ENCODE measurements around the gene ANAPC5.
"Not testable (repeated sequence)": the region's sequence is repeated elsewhere in the genome, so short reads cannot be mapped to it uniquely, and the experiment has no call there.

ANAPC5 gene

GRCh38 chr12:121284551-121285390 is 67.4 kb downstream of the ANAPC5 start:
- DNase-seq (ENCODE audit: low read depth), result peak; percentile 10
- H3K4me3 ChIP-seq (ENCODE audit: low read depth, low read length), result no peak overlapping the region
- TF ChIP-seq CTCF (conservative IDR thresholded peaks at IDR 0.05; ENCODE audit: low read depth, low read length), result no peak

GRCh38 chr12:121283841-121284240 is 68.4 kb downstream of the ANAPC5 start:
- TF ChIP-seq CTCF (conservative IDR thresholded peaks at IDR 0.05; ENCODE audit: low read depth, low read length), result no peak
- H3K4me3 ChIP-seq (ENCODE audit: low read depth, low read length), result no peak overlapping the region
- DNase-seq (ENCODE audit: low read depth), result no peak

- no peak for DNase-seq (ENCODE audit: low read depth)
- no peak for TF ChIP-seq CTCF (conservative IDR thresholded peaks at IDR 0.05; ENCODE audit: low read depth, low read length)
- no peak overlapping the region for H3K4me3 ChIP-seq (ENCODE audit: low read depth, low read length)
Measured at GRCh38 chr12:121283388-121283787, 68.8 kb downstream of the ANAPC5 start.

- H3K4me3 ChIP-seq (ENCODE audit: low read depth, low read length); DNase-seq (ENCODE audit: low read depth): not testable (repeated sequence)
Measured at GRCh38 chr12:121282910-121283309, 69.3 kb downstream of the ANAPC5 start.

- H3K4me3 ChIP-seq (ENCODE audit: low read depth, low read length), result no peak overlapping the region
- DNase-seq (ENCODE audit: low read depth), result no peak
- TF ChIP-seq CTCF (conservative IDR thresholded peaks at IDR 0.05; ENCODE audit: low read depth, low read length), result no peak
Measured at GRCh38 chr12:121282072-121282742, 70.0 kb downstream of the ANAPC5 start.

GRCh38 chr12:121281116-121281515 is 71.1 kb downstream of the ANAPC5 start:
- not testable (repeated sequence) for DNase-seq (ENCODE audit: low read depth); H3K4me3 ChIP-seq (ENCODE audit: low read depth, low read length)

- DNase-seq (ENCODE audit: low read depth); H3K4me3 ChIP-seq (ENCODE audit: low read depth, low read length): not testable (repeated sequence)
Measured at GRCh38 chr12:121280531-121280930, 71.7 kb downstream of the ANAPC5 start.

- no peak overlapping the region for H3K4me3 ChIP-seq (ENCODE audit: low read depth, low read length)
Measured at GRCh38 chr12:121279507-121279915, 72.7 kb downstream of the ANAPC5 start.

More at GRCh38 chr12:121279507-121279915, 72.7 kb downstream of the ANAPC5 start:
- no peak for TF ChIP-seq CTCF (conservative IDR thresholded peaks at IDR 0.05; ENCODE audit: low read depth, low read length)
- no peak for DNase-seq (ENCODE audit: low read depth)
